Measurements from ENCODE around the gene CSNK2B. TPM values are rescaled to one million over a fixed set of nuclear protein-coding genes. Genes with fewer than 3 reads are reported as not detected.

The CSNK2B gene
- total RNA-seq, 1 experiment from 2014 or later: 267 TPM

- peak; percentile 42 for DNase-seq
- intact Hi-C loops (cut with micrococcal nuclease): no loop called here
- CTCF ChIA-PET: no interaction called here
- Histone ChIP-seq H3K36me3 (ENCODE audit: low read depth, low read length) (peaks cover 5% of the 10 kb centered on the region), H3K9me2 (replicated peaks; ENCODE audit: low read length) (no peaks in the 10 kb centered on the region), H3K79me2 (ENCODE audit: low read length) (peaks cover 51% of the 10 kb centered on the region), H3F3A (ENCODE audit: low read length, unreplicated experiment) (no peaks in the 10 kb centered on the region), H2AFZ (ENCODE audit: low read length) (peak overlapping the region; percentile 78), H3K9ac (ENCODE audit: low read length) (peak overlapping the region; percentile 85), H3K9me3 (ENCODE audit: low read length) (no peaks in the 10 kb centered on the region), H3K4me1 (ENCODE audit: insufficient read depth, low read length) (peaks cover 52% of the 10 kb centered on the region), H3K27ac (ENCODE audit: low read length) (peak overlapping the region; percentile 28), H3K27me3 (ENCODE audit: low read length) (no peaks in the 10 kb centered on the region), H3K4me3 (ENCODE audit: low read length) (peak overlapping the region; percentile 92), H4K20me1 (ENCODE audit: low read length) (peaks cover 4% of the 10 kb centered on the region; the same call in 1 of the 2 replicates), H3K4me2 (ENCODE audit: low read length) (peak overlapping the region; percentile 99)
- TF ChIP-seq EZH2 (IDR thresholded peaks at IDR 0.05; ENCODE audit: low read length, unreplicated experiment) (no peak), CTCF (conservative IDR thresholded peaks at IDR 0.05; ENCODE audit: low read depth, low read length) (no peak), EZH2phosphoT487 (IDR thresholded peaks at IDR 0.05; ENCODE audit: borderline replicate concordance, low read length) (no peak)
- POLR2A ChIA-PET (ENCODE audit: unreplicated experiment): interaction anchor here (0.7 kb wide), 1 partner anchor 1185 kb away, joined by 3 read pairs; no protein-coding TSS in a partner anchor
- TSS peak; percentile 43 for BruUV-seq (replicated peaks)
- ATAC-seq: peak; percentile 20
These were observed 6.1 kb upstream of the CSNK2B start for GRCh38 chr6:31659649-31660380.

- no peaks in the 10 kb centered on the region for H3K9me2 ChIP-seq (replicated peaks; ENCODE audit: low read length)
- CTCF ChIA-PET: interaction anchor here (0.6 kb wide), 1 partner anchor 1178 kb away, joined by 3 read pairs; the partner anchor contains the start of gene TAP2
- DNase-seq: peak; percentile 78
- no peak for TF ChIP-seq EZH2 (IDR thresholded peaks at IDR 0.05; ENCODE audit: low read length, unreplicated experiment)
- TF ChIP-seq CTCF (conservative IDR thresholded peaks at IDR 0.05; ENCODE audit: low read depth, low read length): no peak
- no peak for TF ChIP-seq EZH2phosphoT487 (IDR thresholded peaks at IDR 0.05; ENCODE audit: borderline replicate concordance, low read length)
- H3K9ac ChIP-seq (ENCODE audit: low read length): peak within 1 kb of the TSS; percentile 85
- no peaks in the 10 kb centered on the region for H3F3A ChIP-seq (ENCODE audit: low read length, unreplicated experiment)
- intact Hi-C loops (cut with micrococcal nuclease): no loop called here
- ATAC-seq: peak; percentile 84
- peaks cover 52% of the 10 kb centered on the region for H3K4me1 ChIP-seq (ENCODE audit: insufficient read depth, low read length)
- peaks cover 4% of the 10 kb centered on the region; the same call in 1 of the 2 replicates for H4K20me1 ChIP-seq (ENCODE audit: low read length)
- BruUV-seq (replicated peaks): TSS peak; percentile 13
- POLR2A ChIA-PET (ENCODE audit: unreplicated experiment): interaction anchor here (0.7 kb wide), 2 partner anchors 158 to 1184 kb away, joined by 3 to 7 read pairs; no protein-coding TSS in a partner anchor
- H3K27ac ChIP-seq (ENCODE audit: low read length): peak within 1 kb of the TSS; percentile 28
- peaks cover 5% of the 10 kb centered on the region for H3K36me3 ChIP-seq (ENCODE audit: low read depth, low read length)
- no peaks in the 10 kb centered on the region for H3K27me3 ChIP-seq (ENCODE audit: low read length)
- H3K9me3 ChIP-seq (ENCODE audit: low read length): no peaks in the 10 kb centered on the region
- peaks cover 51% of the 10 kb centered on the region for H3K79me2 ChIP-seq (ENCODE audit: low read length)
- peak within 1 kb of the TSS; percentile 92 for H3K4me3 ChIP-seq (ENCODE audit: low read length)
- peak within 1 kb of the TSS; percentile 99 for H3K4me2 ChIP-seq (ENCODE audit: low read length)
- H2AFZ ChIP-seq (ENCODE audit: low read length): peak within 1 kb of the TSS; percentile 78
These were observed 5.3 kb upstream of the CSNK2B start, which contains the start of gene C6orf47 for GRCh38 chr6:31660381-31661261. TSS of gene C6orf47 (minus strand) at chr6:31660778. CDS start at chr6:31659947, 831 bp downstream.
